NCI-H446 (cell line): ENCODE results near the gene ARHGEF1.
"Not testable (repeated sequence)": the region's sequence is repeated elsewhere in the genome, so short reads cannot be mapped to it uniquely, and the experiment has no call there.

ENCODE experiments used
- DNase-seq, 2 experiments: peaks; one replicate each; lab custom pipeline; 2025; lab: John Stamatoyannopoulos, UW

Gene ARHGEF1

DNA sequence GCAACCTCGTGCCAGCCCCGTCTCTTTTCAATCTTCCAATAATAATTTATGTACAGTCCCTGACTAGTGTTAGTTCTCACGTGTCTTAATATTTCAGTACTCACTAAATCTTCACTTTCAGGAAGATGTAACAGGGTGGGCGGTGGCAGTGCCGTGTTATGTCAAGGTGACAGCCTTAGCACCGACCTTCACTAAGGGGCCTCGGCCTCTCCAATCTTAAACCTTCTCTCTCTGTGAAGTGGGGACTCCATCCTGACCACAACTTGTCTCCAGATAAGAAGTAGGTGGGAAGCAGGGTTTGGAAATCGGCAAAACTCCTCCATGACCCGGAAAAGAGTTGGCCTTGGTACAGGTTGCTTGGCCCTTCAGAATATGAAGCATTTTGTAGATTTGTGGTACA is 21.1 kb upstream of the ARHGEF1 start:
- no peak for DNase-seq

DNA sequence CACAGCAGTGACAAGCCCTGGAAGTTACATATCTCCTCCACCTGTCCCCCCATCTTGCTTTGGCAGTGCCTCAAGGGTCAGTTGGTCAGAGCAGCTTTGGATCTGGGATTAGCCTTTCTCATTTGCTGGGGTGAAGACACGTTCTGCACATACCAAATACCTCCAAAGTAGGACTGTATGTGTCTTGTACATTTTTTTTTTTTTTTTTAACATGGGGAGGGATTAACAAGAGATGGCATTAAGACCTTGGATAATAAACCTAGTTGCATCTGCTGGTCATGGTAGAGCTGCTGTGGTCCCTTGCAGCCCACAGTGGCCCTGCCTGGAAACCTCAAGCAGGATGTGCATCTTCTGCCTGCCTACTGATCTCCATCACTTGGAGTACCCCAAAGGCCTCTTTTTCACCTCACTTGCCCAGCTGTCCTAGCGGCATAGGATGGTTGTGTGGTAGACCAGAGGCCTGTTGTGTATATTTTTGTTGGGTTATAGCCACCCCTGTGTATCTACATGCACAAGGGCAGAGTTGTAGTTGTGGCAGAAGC is 20.5 kb upstream of the ARHGEF1 start:
- no peak for DNase-seq

GRCh38 chr19:41863209-41863931 is 19.6 kb upstream of the ARHGEF1 start:
- no peak for DNase-seq

DNA sequence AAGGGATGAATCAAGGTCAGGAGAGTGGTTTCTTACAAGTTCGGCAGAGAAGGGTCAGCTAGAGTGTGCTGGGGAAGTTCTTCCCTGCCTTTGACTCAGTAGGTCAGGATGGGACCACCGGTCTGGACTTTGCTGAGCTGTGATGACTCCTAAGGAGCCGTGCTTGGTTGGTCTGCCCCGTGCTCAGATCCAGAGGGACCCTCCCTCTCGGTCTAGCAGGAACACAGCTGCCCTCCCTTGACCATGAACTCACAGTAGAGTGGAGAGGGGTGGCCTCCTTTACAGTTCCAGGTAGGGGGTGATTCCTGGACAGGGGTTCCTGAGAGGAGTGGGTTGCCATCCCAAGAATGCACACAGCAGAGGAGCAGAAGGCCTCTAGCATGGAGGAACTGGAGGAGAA is 18.6 kb upstream of the ARHGEF1 start:
- no peak for DNase-seq

GRCh38 chr19:41866284-41866683 is 16.7 kb upstream of the ARHGEF1 start:
- no peak for DNase-seq

GRCh38 chr19:41868120-41868988 is 14.6 kb upstream of the ARHGEF1 start:
- no peak for DNase-seq

GRCh38 chr19:41868989-41869300 is 14.0 kb upstream of the ARHGEF1 start:
- no peak for DNase-seq

- no peak for DNase-seq
Observed at GRCh38 chr19:41869374-41869955, 13.5 kb upstream of the ARHGEF1 start.

DNA sequence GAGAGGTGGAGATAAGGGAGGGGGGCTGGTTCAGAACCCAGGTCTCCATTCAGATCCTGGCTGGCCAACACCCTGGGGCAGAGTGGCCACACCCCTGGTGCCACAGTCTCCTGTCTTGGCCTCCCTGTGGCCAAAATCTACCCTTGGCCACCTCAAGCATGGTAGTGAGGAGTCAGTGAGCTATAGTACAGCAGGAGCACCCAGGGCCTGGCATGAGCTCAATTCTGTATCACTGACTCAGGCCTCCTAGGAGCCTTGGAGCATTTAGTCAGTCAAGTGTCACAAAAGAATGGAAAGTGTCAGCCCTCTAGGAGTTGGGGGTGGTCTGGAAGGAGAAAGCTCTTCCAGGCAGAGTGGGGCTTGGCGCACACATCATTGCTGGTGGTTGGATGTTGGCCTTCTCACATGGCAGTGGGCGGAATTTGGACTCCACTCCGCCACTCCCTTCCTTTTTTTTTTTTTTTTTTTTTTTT is 12.5 kb upstream of the ARHGEF1 start:
- no peak for DNase-seq

- DNase-seq: no peak
Observed at GRCh38 chr19:41871573-41872383, 11.2 kb upstream of the ARHGEF1 start.

GRCh38 chr19:41872384-41872774 is 10.6 kb upstream of the ARHGEF1 start:
- DNase-seq: no peak

GRCh38 chr19:41872775-41873647 is 10.0 kb upstream of the ARHGEF1 start:
- DNase-seq: peak in 1 of 2 experiments; percentile 67

DNA sequence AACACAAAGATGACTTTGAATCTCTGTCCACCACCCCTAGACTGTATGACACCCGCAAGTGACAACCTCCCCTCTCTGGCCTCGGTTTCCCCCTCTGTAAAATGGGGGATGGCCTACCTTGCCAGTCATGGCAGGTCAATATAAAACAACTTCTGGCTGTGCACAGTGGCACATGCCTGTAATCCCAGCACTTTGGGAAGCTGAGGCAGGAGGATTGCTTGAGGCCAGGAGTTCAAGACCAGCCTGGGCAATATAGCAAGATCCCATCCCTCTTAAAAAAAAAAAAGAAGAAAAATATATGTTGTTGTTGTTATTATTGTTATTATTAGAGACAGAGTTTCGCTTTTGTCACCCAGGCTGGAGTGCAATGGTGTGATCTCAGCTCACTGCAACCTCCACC is 7.0 kb upstream of the ARHGEF1 start:
- DNase-seq: not testable (repeated sequence)

DNA sequence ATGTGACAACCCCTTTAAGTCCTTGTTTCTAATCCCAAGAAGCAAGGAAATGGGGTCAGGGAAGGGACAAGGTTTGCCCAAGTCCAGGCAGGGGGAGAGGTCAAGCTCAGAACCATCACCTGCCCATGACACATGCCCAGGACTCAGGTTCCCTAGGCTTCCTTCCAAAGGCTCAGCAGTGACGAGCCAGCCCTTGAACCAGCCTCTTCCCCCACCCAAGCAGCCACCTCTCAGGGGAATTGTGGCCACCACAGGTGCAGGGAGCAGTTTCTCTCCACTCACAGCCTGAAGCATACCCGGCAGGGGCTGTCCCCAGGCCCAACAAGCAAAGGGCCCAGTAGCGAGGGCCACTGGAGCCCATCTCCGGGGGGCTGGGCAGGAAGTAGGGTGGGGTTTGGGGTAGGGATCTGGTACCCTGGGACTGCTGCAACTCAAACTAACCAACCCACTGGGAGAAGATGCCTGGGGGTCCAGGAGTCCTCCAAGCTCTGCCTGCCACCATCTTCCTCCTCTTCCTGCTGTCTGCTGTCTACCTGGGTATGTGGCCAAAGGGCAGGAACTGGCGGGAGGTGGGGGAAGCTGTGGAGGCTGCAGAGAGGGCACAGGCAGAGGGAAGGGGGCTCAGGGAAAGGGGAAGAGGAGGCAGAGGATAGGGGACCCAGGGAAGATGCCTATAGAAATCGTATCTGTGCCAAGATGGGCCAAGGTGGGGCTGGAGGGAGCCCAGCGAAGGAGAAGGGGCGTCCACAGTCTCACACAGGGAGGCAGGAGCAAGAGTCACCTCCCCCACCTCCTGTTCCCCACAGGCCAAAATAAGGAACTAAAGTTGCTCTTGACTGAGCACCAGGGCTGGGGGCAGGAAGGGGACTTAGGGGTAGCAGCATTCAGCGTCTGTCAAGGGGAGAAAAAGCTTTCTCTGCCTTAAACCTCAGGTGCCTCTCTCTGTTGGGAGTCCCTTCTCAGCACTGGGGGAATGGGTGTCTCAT is 5.8 kb upstream of the ARHGEF1 start, which contains the start of gene CD79A:
Gene CD79A, plus strand, starts transcription at position 433 of the 986 bp plus-strand sequence. Its CDS starts 26 bp downstream, at position 459.
- DNase-seq: no peak

DNA sequence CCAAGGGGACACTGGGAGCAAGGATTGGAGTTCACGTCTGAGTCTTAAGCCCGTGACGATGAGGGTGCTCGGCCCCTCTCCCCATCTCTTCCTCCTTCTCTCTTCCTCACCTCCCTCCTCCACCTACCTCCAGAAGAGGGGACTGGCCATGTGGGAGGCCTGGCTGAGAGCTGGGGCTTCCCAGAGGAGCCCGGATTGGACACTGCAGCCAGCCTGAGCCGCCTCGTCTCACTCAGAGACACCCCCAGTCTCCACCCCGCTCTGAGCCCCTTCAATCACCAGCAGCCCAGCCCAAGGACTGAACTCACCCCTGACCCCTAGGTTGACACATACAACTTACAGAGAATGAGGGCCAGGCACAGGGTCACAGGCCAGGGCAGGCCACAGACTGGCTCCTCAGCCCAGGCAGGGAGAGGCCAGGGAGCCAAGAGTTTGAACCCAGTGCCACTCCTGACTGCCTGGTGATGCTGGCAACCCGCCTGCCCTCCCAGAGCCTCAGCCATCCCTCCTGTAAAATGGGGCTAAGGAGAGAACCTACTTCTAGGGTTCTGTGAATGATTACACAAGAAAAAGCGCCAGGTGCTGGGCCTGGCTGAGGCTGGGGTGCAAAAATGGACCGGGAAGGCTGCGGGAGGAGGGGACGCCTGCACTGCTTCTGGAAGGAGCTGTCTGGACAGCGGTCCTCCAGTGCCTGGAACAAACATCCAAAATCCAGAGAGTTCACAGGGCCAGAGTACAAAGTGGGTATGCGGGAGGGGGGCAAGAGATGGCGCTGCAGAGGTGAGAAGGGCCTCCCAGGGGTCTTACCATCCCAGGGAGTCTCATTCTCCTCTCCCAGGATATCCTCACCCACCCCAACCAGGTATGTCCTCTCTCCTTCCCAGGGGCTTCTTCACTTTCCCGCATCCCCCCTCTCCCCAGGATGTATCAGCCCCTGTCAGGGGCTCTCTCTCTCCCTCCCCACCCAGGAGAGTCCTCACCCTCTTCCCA is 4.8 kb upstream of the ARHGEF1 start:
- DNase-seq: no peak

GRCh38 chr19:41879080-41879479 is 3.9 kb upstream of the ARHGEF1 start:
- no peak for DNase-seq

GRCh38 chr19:41879670-41880328 is 3.2 kb upstream of the ARHGEF1 start:
- DNase-seq: no peak

- DNase-seq: no peak
Observed at GRCh38 chr19:41880329-41880708, 2.7 kb upstream of the ARHGEF1 start.
